GM12872 (cell line): ENCODE measurements around the gene COL4A3.

Experiments used
- CTCF ChIP-seq: IDR thresholded peaks from 3 replicates; pipeline ENCODE4 v1.5.1; 2011; ENCODE audit warnings: low read depth, mild to moderate bottlenecking, low read length, moderate library complexity; ENCODE audit not compliant: insufficient read depth

The COL4A3 gene

GRCh38 chr2:227182765-227183164 lies 18.3 kb downstream of the COL4A3 start:
- TF ChIP-seq CTCF = no peak

- TF ChIP-seq CTCF = no peak
These were observed 19.4 kb downstream of the COL4A3 start for GRCh38 chr2:227183657-227184367.

GRCh38 chr2:227185615-227186232 lies 21.3 kb downstream of the COL4A3 start:
- no peak for TF ChIP-seq CTCF

- TF ChIP-seq CTCF = no peak
These were observed 22.3 kb downstream of the COL4A3 start for GRCh38 chr2:227186751-227187150.

GRCh38 chr2:227188292-227188691 lies 23.9 kb downstream of the COL4A3 start:
- TF ChIP-seq CTCF = no peak

- TF ChIP-seq CTCF = no peak
These were observed 26.9 kb downstream of the COL4A3 start for GRCh38 chr2:227191367-227191766.

GRCh38 chr2:227192491-227192890 lies 28.1 kb downstream of the COL4A3 start:
- no peak for TF ChIP-seq CTCF
